Thymus (tissue), 11 donors: ENCODE data around the gene ECE2. TPM values are rescaled to one million over a fixed set of nuclear protein-coding genes. Genes with fewer than 3 reads are reported as not detected.

Experiments
- DNase-seq, 9 donors: peaks; one replicate each; pipeline ENCODE4 v3.0.0-alpha.2; 2013; ENCODE audit warnings: low spot score in 9 of 9, low read depth in 6 of 9, missing footprints in 1 of 9
- H3K27ac ChIP-seq, 2 donors: one replicate each; pipeline ENCODE4 v1.5.1; 2013; ENCODE audit warnings: control low read depth in 1 of 2, low read depth in 1 of 2, low read length in 1 of 2, mild to moderate bottlenecking in 1 of 2, moderate library complexity in 1 of 2
- H3K27me3 ChIP-seq, 2 donors: one replicate each; pipeline ENCODE4 v1.5.1; 2013; ENCODE audit warnings: low read length in 1 of 2; ENCODE audit not compliant: control insufficient read depth in 2 of 2, insufficient read depth in 1 of 2
- H3K36me3 ChIP-seq, 2 donors: one replicate each; pipeline ENCODE4 v1.5.1; 2013; ENCODE audit warnings: low read length in 1 of 2, mild to moderate bottlenecking in 1 of 2, moderate library complexity in 1 of 2; ENCODE audit not compliant: control insufficient read depth in 2 of 2, insufficient read depth in 2 of 2
- H3K4me1 ChIP-seq, 2 donors: one replicate each; pipeline ENCODE4 v1.5.1; 2013; ENCODE audit warnings: low read length in 2 of 2; ENCODE audit not compliant: control insufficient read depth in 2 of 2, insufficient read depth in 2 of 2
- H3K4me3 ChIP-seq, 2 donors: one replicate each; pipeline ENCODE4 v1.5.1; 2013; ENCODE audit warnings: low read length in 2 of 2, control low read depth in 1 of 2, mild to moderate bottlenecking in 1 of 2
- H3K9me3 ChIP-seq, 2 donors: one replicate each; pipeline ENCODE4 v1.5.1; 2013; ENCODE audit warnings: low read length in 1 of 2, mild to moderate bottlenecking in 1 of 2; ENCODE audit not compliant: control insufficient read depth in 2 of 2, insufficient read depth in 1 of 2
- WGBS: extraction: QIAGEN DNeasy Blood & Tissue Kit; methylation state at CpG from one replicate; pipeline ENCODE4 v1.1.7; 2013; 5-methylcytosine and 5-hydroxymethylcytosine counted together
- polyA plus RNA-seq: library from polyadenylated mRNA; stranded (reverse); fragments of 200-250 nt; gene quantifications from one replicate; pipeline ENCODE4 v1.2.3, GENCODE V29; 2013
- total RNA-seq: library from RNA; stranded (reverse); fragments of 120-200 nt; gene quantifications from one replicate; pipeline ENCODE4 v1.2.4, GENCODE V29; 2013
- donor health status: healthy.

Gene ECE2
- total and polyA plus RNA-seq, 2 donors: not detected

DNA sequence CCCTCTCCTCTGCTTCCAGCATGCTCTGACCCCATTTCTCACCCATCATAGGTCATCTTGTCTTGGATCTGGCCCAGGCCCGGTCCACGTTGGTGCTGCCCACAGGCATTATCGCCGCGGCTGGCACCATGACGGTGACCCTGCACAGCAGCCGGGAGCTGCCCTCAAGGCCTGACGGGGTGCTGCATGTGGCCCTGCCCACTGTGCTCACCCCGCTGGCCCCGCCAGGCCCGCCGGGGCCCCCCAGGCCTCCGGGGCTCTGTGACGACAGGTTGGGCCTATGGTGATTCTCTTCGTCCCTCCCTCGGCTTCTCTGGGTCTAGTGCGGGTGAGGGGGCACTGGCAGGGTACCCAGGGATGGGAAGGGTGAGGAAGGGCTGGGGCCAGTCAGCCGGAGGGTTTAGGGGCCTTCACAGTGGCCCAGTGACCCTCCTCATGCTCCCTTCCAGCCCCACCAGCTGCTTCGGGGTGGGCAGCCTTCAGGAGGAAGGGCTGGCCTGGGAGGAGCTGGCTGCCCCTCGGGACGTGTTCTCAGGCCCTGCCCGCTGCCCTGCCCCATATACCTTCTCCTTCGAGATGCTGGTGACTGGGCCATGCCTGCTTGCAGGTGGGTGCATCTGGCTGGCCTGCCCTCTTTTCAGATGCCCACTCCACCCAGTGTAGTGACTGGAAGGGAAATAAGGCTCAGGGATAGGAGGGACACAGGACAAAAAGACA is 42.5 kb upstream of the ECE2 start:
- Histone ChIP-seq H3K4me3 (no peak overlapping the region), H3K9me3 (peaks cover 0 to 4% of the 10 kb centered on the region in 2 donors), H3K27ac (no peak overlapping the region), H3K36me3 (no peaks in the 10 kb centered on the region), H3K27me3 (peaks cover 48 to 73% of the 10 kb centered on the region in 2 donors), H3K4me1 (peaks cover 4 to 7% of the 10 kb centered on the region in 2 donors)
- DNase-seq: no peak
- WGBS: 94% methylated on average over 23 of the region's 23 CpGs

DNA sequence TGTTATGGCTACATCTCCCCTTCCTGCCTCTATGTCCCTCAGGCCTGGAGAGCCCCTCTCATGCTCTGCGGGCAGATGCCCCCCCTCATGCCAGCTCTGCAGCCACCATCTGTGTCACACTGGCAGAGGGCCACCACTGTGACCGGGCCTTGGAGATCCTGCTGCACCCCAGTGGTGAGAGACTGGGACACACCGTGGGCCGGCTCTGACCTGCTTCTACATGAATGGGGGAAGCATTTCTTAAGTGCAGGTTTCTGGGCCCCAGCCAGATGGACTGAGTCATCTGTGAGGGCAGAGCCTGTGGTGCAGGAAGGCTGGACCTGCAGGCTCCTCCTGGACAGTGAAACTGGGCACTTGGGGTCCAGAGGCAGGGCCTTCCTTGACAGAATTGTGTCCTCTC is 41.6 kb upstream of the ECE2 start:
- Histone ChIP-seq H3K9me3 (peaks cover 0 to 4% of the 10 kb centered on the region in 2 donors), H3K36me3 (no peaks in the 10 kb centered on the region), H3K27ac (no peak overlapping the region), H3K4me3 (no peak overlapping the region), H3K4me1 (peaks cover 4 to 7% of the 10 kb centered on the region in 2 donors), H3K27me3 (peaks cover 39 to 63% of the 10 kb centered on the region in 2 donors)
- no peak for DNase-seq
- WGBS: 68% methylated on average over 4 of the region's 4 CpGs

DNA sequence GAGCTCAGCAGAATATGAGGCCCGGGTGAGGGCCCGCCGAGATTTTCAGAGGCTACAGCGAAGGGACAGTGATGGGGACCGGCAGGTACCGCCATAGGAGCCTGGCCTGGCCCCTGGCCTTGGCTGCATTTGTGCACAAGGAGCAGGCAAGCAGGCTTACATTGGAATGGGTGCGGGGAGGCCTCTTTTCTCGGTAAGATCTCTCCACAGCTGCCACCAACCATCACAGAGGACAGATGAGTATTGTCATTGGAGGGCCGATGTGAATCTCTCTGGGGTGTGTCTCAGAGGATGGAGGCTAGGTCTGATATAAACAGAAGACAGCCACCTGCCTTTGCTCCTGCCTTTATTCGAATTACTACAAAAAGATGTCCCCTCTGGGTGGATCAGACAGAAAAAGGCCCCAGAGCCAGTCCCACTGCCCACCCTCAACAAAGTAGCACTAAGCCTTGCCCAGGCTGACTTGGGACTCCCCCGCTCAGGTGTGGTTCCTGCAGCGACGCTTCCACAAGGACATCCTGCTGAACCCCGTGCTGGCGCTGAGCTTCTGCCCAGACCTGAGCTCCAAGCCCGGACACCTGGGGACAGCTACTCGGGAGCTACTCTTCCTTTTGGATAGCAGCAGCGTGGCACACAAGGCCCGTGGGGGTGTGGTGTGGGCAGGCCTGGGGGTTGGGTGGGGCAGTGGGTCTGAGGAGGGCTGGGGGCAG is 41.0 kb upstream of the ECE2 start:
- Histone ChIP-seq H3K4me1 (peaks cover 1 to 3% of the 10 kb centered on the region in 2 donors), H3K27me3 (peaks cover 34 to 57% of the 10 kb centered on the region in 2 donors), H3K27ac (no peak overlapping the region), H3K4me3 (no peak overlapping the region), H3K36me3 (no peaks in the 10 kb centered on the region), H3K9me3 (peaks cover 0 to 4% of the 10 kb centered on the region in 2 donors)
- DNase-seq: no peak
- 95% methylated on average over 19 of the region's 19 CpGs for WGBS

DNA sequence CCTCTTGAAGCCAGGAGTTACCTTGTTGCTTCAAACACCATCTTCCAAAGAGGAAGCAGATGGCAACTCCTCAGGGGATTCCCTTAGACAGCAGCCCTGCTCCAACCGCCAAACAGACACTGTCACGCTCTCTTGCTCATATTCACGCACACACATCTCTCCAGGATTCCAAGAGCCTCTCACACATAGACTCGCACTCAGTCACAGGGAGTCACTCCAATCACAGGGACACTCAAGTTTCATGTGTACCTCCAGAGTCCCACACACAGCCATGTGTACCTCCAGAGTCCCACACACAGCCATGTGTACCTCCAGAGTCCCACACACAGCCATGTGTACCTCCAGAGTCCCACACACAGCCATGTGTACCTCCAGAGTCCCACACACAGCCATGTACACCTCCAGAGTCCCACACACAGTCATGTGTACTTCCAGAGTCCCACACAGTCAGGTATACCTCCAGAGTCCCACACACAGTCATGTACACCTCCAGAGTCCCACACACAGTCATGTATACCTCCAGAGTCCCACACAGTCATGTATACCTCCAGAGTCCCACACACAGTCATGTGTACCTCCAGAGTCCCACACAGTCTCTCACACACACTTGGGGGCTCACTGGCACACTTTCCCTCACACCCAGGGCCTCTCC is 40.3 kb upstream of the ECE2 start:
- Histone ChIP-seq H3K4me3 (no peak overlapping the region), H3K4me1 (no peaks in the 10 kb centered on the region), H3K36me3 (no peaks in the 10 kb centered on the region), H3K27me3 (peaks cover 28 to 51% of the 10 kb centered on the region in 2 donors), H3K27ac (no peak overlapping the region), H3K9me3 (peaks cover 0 to 4% of the 10 kb centered on the region in 2 donors)
- no peak for DNase-seq
- WGBS: 92% methylated on average over 4 of the region's 4 CpGs

DNA sequence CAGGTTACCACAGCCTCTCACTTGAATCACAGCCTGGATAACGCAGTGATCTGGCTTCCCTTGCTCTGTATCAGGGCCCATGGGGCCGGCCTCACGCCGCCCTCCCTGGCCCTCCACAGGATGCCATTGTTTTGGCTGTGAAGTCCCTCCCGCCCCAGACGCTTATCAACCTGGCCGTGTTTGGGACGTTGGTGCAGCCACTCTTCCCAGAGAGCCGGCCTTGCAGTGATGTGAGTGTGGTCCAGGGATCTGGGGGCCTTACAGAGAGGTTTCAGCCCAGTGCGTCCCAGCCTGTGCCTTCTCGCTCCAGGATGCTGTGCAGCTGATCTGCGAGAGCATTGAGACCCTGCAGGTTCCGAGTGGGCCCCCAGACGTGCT is 39.8 kb upstream of the ECE2 start:
- no peak for DNase-seq
- Histone ChIP-seq H3K36me3 (no peaks in the 10 kb centered on the region), H3K4me1 (no peaks in the 10 kb centered on the region), H3K27ac (no peak overlapping the region), H3K4me3 (no peak overlapping the region), H3K9me3 (peaks cover 0 to 2% of the 10 kb centered on the region in 2 donors), H3K27me3 (peaks cover 24 to 49% of the 10 kb centered on the region in 2 donors)
- 84% methylated on average over 14 of the region's 14 CpGs for WGBS

DNA sequence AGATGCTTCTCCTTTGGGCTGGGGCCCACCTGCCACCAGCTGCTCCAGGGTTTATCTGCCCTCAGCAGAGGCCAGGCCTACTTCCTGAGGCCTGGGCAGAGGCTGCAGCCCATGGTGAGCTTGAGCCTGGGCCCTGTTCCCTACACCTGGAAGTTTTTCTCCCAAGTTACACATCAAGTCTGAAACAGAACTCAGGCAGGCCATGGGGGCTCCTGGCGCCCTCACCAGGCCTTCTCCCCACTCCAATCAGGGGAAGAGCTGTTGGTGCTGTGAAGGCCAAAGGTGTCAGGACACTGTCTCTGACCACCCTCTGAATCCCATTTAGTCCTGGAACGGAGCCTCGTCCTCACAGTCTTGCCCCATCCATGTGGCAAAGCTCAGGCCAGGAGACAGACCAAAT is 39.2 kb upstream of the ECE2 start:
- DNase-seq: no peak
- no peaks in the 10 kb centered on the region for H3K4me1 ChIP-seq
- no peak overlapping the region for H3K4me3 ChIP-seq
- no peaks in the 10 kb centered on the region for H3K9me3 ChIP-seq
- no peak overlapping the region for H3K27ac ChIP-seq
- WGBS: 95% methylated on average over 3 of the region's 3 CpGs
- peaks cover 0 to 5% of the 10 kb centered on the region in 2 donors for H3K36me3 ChIP-seq
- H3K27me3 ChIP-seq: peaks cover 18 to 45% of the 10 kb centered on the region in 2 donors

DNA sequence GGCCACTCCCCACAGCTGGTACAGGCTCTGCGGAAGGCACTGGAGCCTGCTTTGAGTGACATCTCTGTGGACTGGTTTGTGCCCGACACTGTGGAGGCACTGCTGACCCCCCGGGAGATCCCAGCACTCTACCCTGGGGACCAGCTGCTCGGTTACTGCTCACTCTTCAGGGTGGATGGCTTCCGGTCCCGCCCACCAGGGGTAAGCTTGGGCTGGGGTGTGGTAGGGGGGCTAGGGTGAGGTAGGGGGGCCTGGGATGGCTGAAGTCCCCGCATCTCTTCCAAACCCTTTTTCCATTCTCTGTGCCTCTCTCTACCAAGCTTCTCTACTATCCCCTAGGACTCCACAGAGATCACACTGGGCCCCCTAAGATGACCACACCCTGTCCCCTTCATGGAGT is 38.6 kb upstream of the ECE2 start:
- no peaks in the 10 kb centered on the region for H3K4me1 ChIP-seq
- H3K27ac ChIP-seq: no peak overlapping the region
- H3K4me3 ChIP-seq: no peak overlapping the region
- WGBS: 96% methylated on average over 7 of the region's 7 CpGs
- no peaks in the 10 kb centered on the region for H3K9me3 ChIP-seq
- H3K36me3 ChIP-seq: peaks cover 1 to 8% of the 10 kb centered on the region in 2 donors
- DNase-seq: no peak
- H3K27me3 ChIP-seq: peaks cover 12 to 39% of the 10 kb centered on the region in 2 donors

DNA sequence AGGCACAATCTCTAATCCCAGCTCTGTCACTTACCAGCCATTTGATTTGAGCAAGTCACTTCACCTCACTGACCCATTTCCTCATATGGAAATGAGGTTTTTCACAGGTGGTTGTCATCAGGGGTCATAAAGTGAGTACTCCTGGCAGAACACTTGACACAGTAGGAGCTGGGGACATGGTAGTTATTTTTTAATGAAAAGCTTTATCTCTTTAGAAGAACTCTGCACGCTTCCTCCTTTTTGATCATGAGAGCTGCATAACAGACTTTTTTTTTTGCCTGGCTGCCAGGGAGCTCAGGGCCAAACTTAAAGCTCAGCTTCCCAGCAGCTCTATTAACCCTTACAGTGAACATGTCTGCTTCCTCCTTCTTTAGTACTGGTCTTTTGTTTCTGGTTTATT is 38.0 kb upstream of the ECE2 start:
- Histone ChIP-seq H3K27ac (no peak overlapping the region), H3K36me3 (peaks cover 7 to 14% of the 10 kb centered on the region in 2 donors), H3K4me3 (no peak overlapping the region), H3K4me1 (no peaks in the 10 kb centered on the region), H3K27me3 (peaks cover 7 to 33% of the 10 kb centered on the region in 2 donors), H3K9me3 (no peaks in the 10 kb centered on the region)
- 22% methylated on average over 1 of the region's 1 CpG for WGBS
- DNase-seq: no peak

DNA sequence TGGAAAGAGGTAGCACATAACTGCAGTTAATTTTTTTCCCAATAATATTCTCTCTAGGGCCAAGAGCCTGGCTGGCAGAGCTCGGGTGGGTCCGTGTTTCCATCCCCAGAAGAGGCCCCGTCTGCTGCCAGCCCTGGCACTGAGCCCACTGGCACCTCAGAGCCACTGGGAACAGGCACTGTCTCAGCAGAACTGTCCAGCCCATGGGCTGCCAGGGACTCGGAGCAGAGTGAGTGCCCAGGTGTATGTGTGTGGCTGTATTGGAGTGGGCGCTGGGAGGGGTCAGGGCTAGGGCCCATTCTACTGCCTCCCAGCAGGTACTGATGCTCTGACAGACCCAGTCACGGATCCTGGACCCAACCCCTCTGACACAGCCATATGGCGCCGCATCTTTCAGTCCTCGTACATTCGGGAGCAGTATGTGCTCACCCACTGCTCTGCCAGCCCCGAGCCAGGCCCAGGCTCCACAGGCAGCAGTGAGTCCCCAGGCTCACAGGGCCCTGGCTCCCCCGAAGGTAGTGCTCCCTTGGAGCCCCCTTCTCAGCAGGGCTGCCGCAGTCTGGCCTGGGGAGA is 37.5 kb upstream of the ECE2 start:
- Histone ChIP-seq H3K36me3 (peaks cover 13 to 18% of the 10 kb centered on the region in 2 donors), H3K4me1 (no peaks in the 10 kb centered on the region), H3K27ac (no peak overlapping the region), H3K4me3 (no peak overlapping the region), H3K27me3 (peaks cover 1 to 28% of the 10 kb centered on the region in 2 donors), H3K9me3 (no peaks in the 10 kb centered on the region)
- WGBS: 92% methylated on average over 13 of the region's 13 CpGs
- DNase-seq: no peak
